ENCODE measurements around the gene ELOVL5. TPM values are rescaled to one million over a fixed set of nuclear protein-coding genes. Genes with fewer than 3 reads are reported as not detected.

ELOVL5 gene
- total RNA-seq, 2 experiments from 2014 or later, result 88.3 to 92.7 TPM

DNA sequence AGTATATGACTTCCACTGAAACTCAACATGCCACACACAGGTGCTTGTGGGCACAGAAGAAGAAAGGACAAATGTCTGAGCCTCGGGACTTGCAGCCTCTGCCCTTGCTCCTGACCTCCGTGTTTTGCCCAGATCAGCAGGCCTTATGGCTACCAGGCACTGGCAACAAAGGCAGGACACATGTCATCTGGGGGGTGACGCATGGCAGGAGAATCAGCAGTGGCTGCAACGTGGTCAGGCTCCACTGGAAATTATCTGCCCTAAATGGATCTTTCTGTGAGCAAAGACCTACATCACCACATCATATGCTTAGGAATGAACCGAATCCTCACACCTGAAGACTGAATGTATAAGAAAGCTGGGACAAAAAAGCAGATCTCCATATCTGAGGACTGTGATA is 78.9 kb downstream of the ELOVL5 start:
- intact Hi-C loops (cut with micrococcal nuclease), result no loop called here
- ChIA-PET POLR2A (no interaction called here), CTCF (interaction anchor here (1.0 to 2.3 kb wide), 2 partner anchors 12 to 141 kb away, joined by 3 to 8 read pairs; no protein-coding TSS in a partner anchor)
- no peaks in the 10 kb centered on the region for H3K9me3 Mint-ChIP-seq
- ATAC-seq (no peak), DNase-seq (no peak)
- H3K4me1 Mint-ChIP-seq (ENCODE audit: low read depth), result peaks cover 2% of the 10 kb centered on the region
- TF ChIP-seq, protein P1, sequence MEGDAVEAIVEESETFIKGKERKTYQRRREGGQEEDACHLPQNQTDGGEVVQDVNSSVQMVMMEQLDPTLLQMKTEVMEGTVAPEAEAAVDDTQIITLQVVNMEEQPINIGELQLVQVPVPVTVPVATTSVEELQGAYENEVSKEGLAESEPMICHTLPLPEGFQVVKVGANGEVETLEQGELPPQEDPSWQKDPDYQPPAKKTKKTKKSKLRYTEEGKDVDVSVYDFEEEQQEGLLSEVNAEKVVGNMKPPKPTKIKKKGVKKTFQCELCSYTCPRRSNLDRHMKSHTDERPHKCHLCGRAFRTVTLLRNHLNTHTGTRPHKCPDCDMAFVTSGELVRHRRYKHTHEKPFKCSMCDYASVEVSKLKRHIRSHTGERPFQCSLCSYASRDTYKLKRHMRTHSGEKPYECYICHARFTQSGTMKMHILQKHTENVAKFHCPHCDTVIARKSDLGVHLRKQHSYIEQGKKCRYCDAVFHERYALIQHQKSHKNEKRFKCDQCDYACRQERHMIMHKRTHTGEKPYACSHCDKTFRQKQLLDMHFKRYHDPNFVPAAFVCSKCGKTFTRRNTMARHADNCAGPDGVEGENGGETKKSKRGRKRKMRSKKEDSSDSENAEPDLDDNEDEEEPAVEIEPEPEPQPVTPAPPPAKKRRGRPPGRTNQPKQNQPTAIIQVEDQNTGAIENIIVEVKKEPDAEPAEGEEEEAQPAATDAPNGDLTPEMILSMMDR (IDR thresholded peaks at IDR 0.05), result no peak
- H3K4me3 Mint-ChIP-seq, result no peak overlapping the region
- H3K27me3 Mint-ChIP-seq, result no peaks in the 10 kb centered on the region
- H3K27ac Mint-ChIP-seq, result no peak overlapping the region
- peaks cover 51% of the 10 kb centered on the region for H3K36me3 Mint-ChIP-seq (ENCODE audit: low read depth)

GRCh38 chr6:53268858-53269608 is 79.7 kb downstream of the ELOVL5 start:
- H3K27ac Mint-ChIP-seq, result no peak overlapping the region
- intact Hi-C loops (cut with micrococcal nuclease), result no loop called here
- TF ChIP-seq, protein P1 (IDR thresholded peaks at IDR 0.05), result no peak
- peaks cover 56% of the 10 kb centered on the region for H3K36me3 Mint-ChIP-seq (ENCODE audit: low read depth)
- CTCF ChIA-PET, result interaction anchor here (1.6 to 2.3 kb wide), 2 partner anchors 97 to 142 kb away, joined by 6 to 8 read pairs; no protein-coding TSS in a partner anchor
- POLR2A ChIA-PET, result no interaction called here
- peaks cover 2% of the 10 kb centered on the region for H3K4me1 Mint-ChIP-seq (ENCODE audit: low read depth)
- ATAC-seq (no peak), DNase-seq (no peak)
- no peak overlapping the region for H3K4me3 Mint-ChIP-seq
- H3K9me3 Mint-ChIP-seq, result no peaks in the 10 kb centered on the region
- no peaks in the 10 kb centered on the region for H3K27me3 Mint-ChIP-seq

- Mint-ChIP-seq H3K27ac (no peak overlapping the region), H3K36me3 (ENCODE audit: low read depth) (peaks cover 59% of the 10 kb centered on the region), H3K27me3 (no peaks in the 10 kb centered on the region), H3K4me3 (no peak overlapping the region), H3K4me1 (ENCODE audit: low read depth) (peaks cover 2% of the 10 kb centered on the region), H3K9me3 (no peaks in the 10 kb centered on the region)
- TF ChIP-seq, protein P1 (IDR thresholded peaks at IDR 0.05), result no peak
- intact Hi-C loops (cut with micrococcal nuclease), result no loop called here
- no peak for ATAC-seq
- CTCF ChIA-PET, result no interaction called here
- no peak for DNase-seq
- POLR2A ChIA-PET, result interaction anchor here (1.1 kb wide), 1 partner anchor 83 kb away, joined by 3 read pairs; no protein-coding TSS in a partner anchor
These were observed 82.1 kb downstream of the ELOVL5 start for GRCh38 chr6:53266553-53267090.

DNA sequence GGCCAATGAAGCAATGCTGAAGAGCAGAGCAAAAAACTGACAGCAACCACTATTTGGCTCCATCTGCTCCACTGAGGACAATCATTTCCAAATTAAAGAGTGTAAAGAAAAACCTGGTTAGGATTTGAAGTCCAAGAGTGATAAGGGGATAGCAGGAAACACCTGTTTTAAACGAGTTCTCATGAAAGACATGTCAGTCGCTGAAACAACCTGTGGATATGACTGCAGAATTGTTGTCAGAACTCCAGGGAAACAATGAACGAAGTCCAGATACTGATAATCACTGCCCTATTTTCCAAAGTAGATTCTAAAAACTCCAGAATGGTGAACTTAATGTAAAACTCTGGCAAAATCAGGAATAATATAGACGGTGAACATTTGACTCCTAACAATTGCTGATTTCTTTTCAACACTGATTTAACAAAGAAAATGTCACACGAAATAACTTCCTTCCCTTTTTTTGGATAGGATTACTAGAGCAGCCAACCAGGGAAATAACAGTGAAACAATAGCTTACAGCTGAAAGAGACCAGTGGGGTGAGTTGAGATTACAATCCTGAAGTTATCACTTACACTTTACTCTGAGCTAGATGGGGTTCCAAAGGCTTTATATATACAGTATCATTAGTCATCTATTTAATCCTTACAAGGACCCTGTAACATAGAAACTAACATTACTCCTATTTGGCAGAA is 83.7 kb downstream of the ELOVL5 start:
- Mint-ChIP-seq H3K4me1 (ENCODE audit: low read depth) (peaks cover 2% of the 10 kb centered on the region), H3K27me3 (no peaks in the 10 kb centered on the region), H3K9me3 (no peaks in the 10 kb centered on the region), H3K4me3 (no peak overlapping the region), H3K27ac (no peak overlapping the region), H3K36me3 (ENCODE audit: low read depth) (peaks cover 66% of the 10 kb centered on the region)
- TF ChIP-seq, protein P1 (IDR thresholded peaks at IDR 0.05), result no peak
- ChIA-PET CTCF (no interaction called here), POLR2A (no interaction called here)
- no peak for DNase-seq
- intact Hi-C loops (cut with micrococcal nuclease), result no loop called here
- ATAC-seq, result no peak

GRCh38 chr6:53264337-53264736 is 84.4 kb downstream of the ELOVL5 start:
- no peaks in the 10 kb centered on the region for H3K9me3 Mint-ChIP-seq
- no peaks in the 10 kb centered on the region for H3K27me3 Mint-ChIP-seq
- ATAC-seq (no peak), DNase-seq (no peak)
- intact Hi-C loops (cut with micrococcal nuclease), result no loop called here
- ChIA-PET POLR2A (no interaction called here), CTCF (no interaction called here)
- no peaks in the 10 kb centered on the region for H3K4me1 Mint-ChIP-seq (ENCODE audit: low read depth)
- no peak overlapping the region for H3K27ac Mint-ChIP-seq
- peaks cover 69% of the 10 kb centered on the region for H3K36me3 Mint-ChIP-seq (ENCODE audit: low read depth)
- no peak overlapping the region for H3K4me3 Mint-ChIP-seq
- TF ChIP-seq, protein P1 (IDR thresholded peaks at IDR 0.05), result no peak
